PC-9 (cell line): ENCODE results near the gene C20orf204. TPM values are rescaled to one million over a fixed set of nuclear protein-coding genes. Genes with fewer than 3 reads are reported as not detected.

Experiments
- Bru-seq: library from RNA; stranded (reverse); fragments of 400-500 nt; gene quantifications from one replicate; lab custom pipeline; 2021; lab: Mats Ljungman, UMichigan
- BruChase-seq, 2 experiments: library from RNA; stranded (reverse); fragments of 400-500 nt; gene quantifications; one replicate each; lab custom pipeline; 2021; lab: Mats Ljungman, UMichigan
- BruUV-seq: library from RNA; stranded (reverse); fragments of 400-500 nt; replicated peaks from 2 replicates; lab custom pipeline; 2021; lab: Mats Ljungman, UMichigan
- CTCF ChIA-PET: fragments of 300-600 bp; sonication (Branson Sonifier 250); formaldehyde crosslinking; loops from one replicate; lab custom pipeline; 2022; ENCODE audit warnings: antibody characterized with exemption; lab: Charles Lee
- POLR2A ChIA-PET: fragments of 300-600 bp; sonication (Branson Sonifier 250); formaldehyde crosslinking; loops from one replicate; lab custom pipeline; 2022; ENCODE audit warnings: antibody characterized with exemption; ENCODE audit not compliant: unreplicated experiment; lab: Charles Lee
- DNase-seq, 2 experiments: peaks; one replicate each; pipeline versions ENCODE4 v3.0.0 to v3.0.0-alpha.2; 2015 to 2022; ENCODE audit warnings: mixed read lengths in 1 of 2
- H2AFZ ChIP-seq: fragments of 200-600 bp; sonication (generic); 2 replicates; pipeline ENCODE4 v1.8.1; 2017; ENCODE audit warnings: antibody characterized with exemption
- H3F3A ChIP-seq: fragments of 200-600 bp; sonication (generic); 2 replicates; pipeline ENCODE4 v1.8.1; 2017; ENCODE audit warnings: antibody characterized with exemption, mild to moderate bottlenecking, low read depth; ENCODE audit not compliant: insufficient read depth
- H3K27ac ChIP-seq: fragments of 200-600 bp; sonication (generic); 2 replicates; pipeline ENCODE4 v1.6.1; 2016; ENCODE audit warnings: mixed run types
- H3K27me3 ChIP-seq: fragments of 200-600 bp; sonication (generic); 2 replicates; pipeline ENCODE4 v1.6.1; 2016; ENCODE audit warnings: low read depth, mixed run types; ENCODE audit not compliant: insufficient read depth
- H3K36me3 ChIP-seq: fragments of 200-600 bp; sonication (generic); 2 replicates; pipeline ENCODE4 v1.6.1; 2016; ENCODE audit warnings: low read depth, mixed run types
- H3K4me1 ChIP-seq: fragments of 200-600 bp; sonication (generic); replicated peaks from 2 replicates; pipeline ENCODE4 v1.6.1; 2016; ENCODE audit warnings: mixed run types; ENCODE audit not compliant: insufficient read depth
- H3K4me2 ChIP-seq: fragments of 200-600 bp; sonication (generic); 2 replicates; pipeline ENCODE4 v1.6.1; 2017; ENCODE audit warnings: mixed run types
- H3K4me3 ChIP-seq: fragments of 200-600 bp; sonication (generic); 2 replicates; pipeline ENCODE4 v1.6.1; 2016; ENCODE audit warnings: mixed run types
- H3K79me2 ChIP-seq: fragments of 200-600 bp; sonication (generic); 2 replicates; pipeline ENCODE4 v1.6.1; 2017; ENCODE audit warnings: low read depth, mixed run types
- H3K9me2 ChIP-seq: fragments of 200-600 bp; sonication (generic); 2 replicates; pipeline ENCODE4 v1.8.1; 2017; ENCODE audit warnings: mild to moderate bottlenecking; ENCODE audit not compliant: insufficient read depth
- H3K9me3 ChIP-seq: fragments of 200-600 bp; sonication (generic); 2 replicates; pipeline ENCODE4 v1.8.1; 2016; ENCODE audit warnings: low read depth; ENCODE audit not compliant: insufficient read depth
- H4K20me1 ChIP-seq: fragments of 200-600 bp; sonication (generic); 2 replicates; pipeline ENCODE4 v1.8.1; 2017; ENCODE audit not compliant: insufficient read depth
- CTCF ChIP-seq: fragments of 200-600 bp; sonication (generic); conservative IDR thresholded peaks from 2 replicates; pipeline ENCODE4 v1.6.1; 2017; ENCODE audit warnings: mixed run types, antibody characterized with exemption, mild to moderate bottlenecking, moderate library complexity
- EZH2 ChIP-seq: fragments of 200-600 bp; sonication (generic); IDR thresholded peaks from 2 replicates; pipeline ENCODE4 v1.8.0; 2017; ENCODE audit warnings: antibody characterized with exemption, low read depth
- intact Hi-C: fragments of 100-400 bp; cut with micrococcal nuclease; formaldehyde crosslinking; loops from one replicate; pipeline ENCODE4 v1.10.0; 2022; ENCODE audit not compliant: unreplicated experiment
- long read RNA-seq: library from polyadenylated mRNA; stranded (forward); transcript quantifications from one replicate; pipeline ENCODE4 v2.0.0, GENCODE V29; 2022
- total RNA-seq: library from RNA; stranded (reverse); gene quantifications from 2 replicates; pipeline ENCODE4 v1.2.3, GENCODE V29; 2021

The C20orf204 gene
- total RNA-seq, result 3.8 and 6.4 TPM in 2 replicates
- percentile 46 among the genes with signal in this experiment for Bru-seq, nascent RNA
- percentile 55 among the genes with signal in this experiment for BruChase-seq, experiment 1, labeled RNA remaining after a 2-hour chase
- BruChase-seq, experiment 2, labeled RNA remaining after a 6-hour chase, result percentile 66 among the genes with signal in this experiment
- long read RNA-seq, partial matches to known transcripts, result 0 of 1 reads
- long read RNA-seq, other reads (novel, unspliced or antisense), result 1 of 1 reads

DNA sequence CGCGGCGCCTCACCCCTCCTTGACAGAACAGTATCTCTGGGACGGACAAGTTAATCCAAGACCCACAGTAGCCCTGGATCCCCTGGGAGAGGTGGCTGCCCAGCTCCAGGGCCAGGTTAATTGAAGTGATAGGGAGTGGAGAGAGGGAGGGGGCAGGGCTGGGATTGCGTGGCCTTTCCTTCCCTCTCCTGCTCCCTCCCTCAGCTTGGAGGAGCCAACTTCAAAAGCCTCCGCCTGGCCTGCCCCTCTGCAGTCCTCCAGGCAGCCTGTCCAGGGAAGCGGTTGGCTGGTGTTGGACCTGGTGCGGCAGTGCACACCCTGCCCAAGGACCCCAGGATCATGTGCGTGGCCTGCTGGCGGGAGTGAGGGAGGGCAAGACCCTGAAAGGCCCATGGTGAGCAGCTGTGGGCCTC, at the start of gene C20orf204:
TSS of gene C20orf204 (plus strand) at position 250 of the 413 bp plus-strand sequence. CDS start at position 392, 142 bp downstream.
- Histone ChIP-seq H3K4me2 (no peak within 1 kb of the TSS), H3K9me3 (no peaks in the 10 kb centered on the region), H3K4me3 (no peak within 1 kb of the TSS), H3K79me2 (no peaks in the 10 kb centered on the region), H3K27me3 (peaks cover 7% of the 10 kb centered on the region; the same call in 1 of the 2 replicates), H3K4me1 (peaks cover 13% of the 10 kb centered on the region; the same call in 1 of the 2 replicates), H3F3A (peaks cover 25% of the 10 kb centered on the region; the same call in 1 of the 2 replicates), H4K20me1 (peaks cover 13% of the 10 kb centered on the region), H3K27ac (no peak within 1 kb of the TSS), H3K9me2 (no peaks in the 10 kb centered on the region), H2AFZ (no peak within 1 kb of the TSS), H3K36me3 (no peaks in the 10 kb centered on the region)
- no TSS peak for BruUV-seq
- intact Hi-C loops, result no loop called here
- CTCF ChIA-PET, result no interaction called here
- DNase-seq, result no peak
- no peak for TF ChIP-seq CTCF
- TF ChIP-seq EZH2, result no peak
- POLR2A ChIA-PET, result no interaction called here

DNA sequence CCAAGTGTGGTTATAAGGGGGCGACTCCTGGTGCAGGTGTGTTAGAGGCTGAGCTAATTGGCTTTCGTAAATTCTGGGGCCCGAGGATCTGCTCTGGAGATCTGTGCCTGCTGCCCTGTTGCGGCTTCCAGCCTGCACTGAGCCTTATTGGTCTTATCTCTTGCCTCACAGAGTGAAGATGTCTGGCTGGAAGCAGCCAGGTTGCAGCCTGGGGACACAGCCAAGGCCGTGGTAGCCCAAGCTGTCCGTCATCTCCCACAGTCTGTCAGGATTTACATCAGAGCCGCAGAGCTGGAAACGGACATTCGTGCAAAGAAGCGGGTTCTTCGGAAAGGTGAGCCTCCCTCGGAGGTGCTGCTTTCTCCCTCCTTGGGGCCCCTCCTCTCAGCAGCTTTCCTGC, 35.1 kb upstream of the C20orf204 start:
- Histone ChIP-seq H3K9me3 (no peaks in the 10 kb centered on the region), H3K9me2 (no peaks in the 10 kb centered on the region), H3K4me2 (no peak overlapping the region), H3K36me3 (peaks cover 23% of the 10 kb centered on the region; the same call in 1 of the 2 replicates), H3K27ac (no peak overlapping the region), H2AFZ (no peak overlapping the region), H3K4me3 (no peak overlapping the region), H3K79me2 (no peaks in the 10 kb centered on the region), H3F3A (no peaks in the 10 kb centered on the region), H4K20me1 (peaks cover 26% of the 10 kb centered on the region), H3K4me1 (no peaks in the 10 kb centered on the region), H3K27me3 (no peaks in the 10 kb centered on the region)
- intact Hi-C loops, result no loop called here
- no peak for DNase-seq
- CTCF ChIA-PET, result no interaction called here
- no peak for TF ChIP-seq CTCF
- no peak for TF ChIP-seq EZH2
- BruUV-seq, result no TSS peak
- POLR2A ChIA-PET, result no interaction called here

DNA sequence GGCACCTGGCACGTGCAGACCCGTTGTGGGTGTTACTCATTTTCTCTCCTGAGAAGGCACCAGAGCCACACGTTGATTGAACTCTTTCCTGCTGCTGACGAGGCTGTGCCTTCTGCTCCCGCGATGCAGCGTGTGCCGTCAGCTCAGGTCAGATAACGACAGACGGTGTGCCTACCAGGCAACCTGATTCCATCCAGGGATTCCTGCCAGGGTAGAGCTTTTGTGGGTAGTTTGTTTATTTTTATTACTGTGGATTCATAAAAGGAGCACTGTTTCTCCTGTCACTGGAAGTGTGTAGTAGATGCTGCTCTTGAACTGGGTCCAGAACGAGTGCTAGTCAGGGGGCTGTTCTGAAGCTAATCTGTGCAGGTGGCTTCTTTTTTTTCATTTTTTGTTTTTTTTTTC, 34.4 kb upstream of the C20orf204 start:
- Histone ChIP-seq H3K27ac (no peak overlapping the region), H3K79me2 (no peaks in the 10 kb centered on the region), H3K36me3 (peaks cover 16% of the 10 kb centered on the region; the same call in 1 of the 2 replicates), H3K4me2 (no peak overlapping the region), H3K4me3 (no peak overlapping the region), H3F3A (no peaks in the 10 kb centered on the region), H3K9me3 (no peaks in the 10 kb centered on the region), H4K20me1 (peaks cover 26% of the 10 kb centered on the region), H2AFZ (no peak overlapping the region), H3K9me2 (no peaks in the 10 kb centered on the region), H3K27me3 (no peaks in the 10 kb centered on the region), H3K4me1 (no peaks in the 10 kb centered on the region)
- TF ChIP-seq EZH2 (no peak), CTCF (no peak)
- DNase-seq, result no peak
- intact Hi-C loops, result no loop called here
- ChIA-PET POLR2A (no interaction called here), CTCF (no interaction called here)
- BruUV-seq, result no TSS peak
